GM10248 (cell line): ENCODE data around the gene TKT.

Source experiments
- CTCF ChIA-PET: fragments of 300-600 bp; sonication (Branson Sonifier 250); formaldehyde crosslinking; extraction: SDS; loops from one replicate; lab custom pipeline; 2021; ENCODE audit warnings: antibody characterized with exemption; lab: Yijun Ruan, JAX
- POLR2A ChIA-PET: fragments of 350-650 bp; sonication (Branson Sonifier 250); formaldehyde crosslinking; extraction: SDS; loops from one replicate; lab custom pipeline; 2020; ENCODE audit warnings: antibody characterized with exemption; lab: Yijun Ruan, JAX
- DNase-seq: peaks from one replicate; pipeline ENCODE4 v3.0.0; 2012; ENCODE audit errors: extremely low spot score
- TF ChIP-seq, protein P1 (sequence below): IDR thresholded peaks from 2 replicates; pipeline ENCODE4 v1.5.1; 2012; ENCODE audit warnings: mild to moderate bottlenecking, low read depth; ENCODE audit errors: extremely low read depth, missing control alignments, control extremely low read depth

Gene TKT

DNA sequence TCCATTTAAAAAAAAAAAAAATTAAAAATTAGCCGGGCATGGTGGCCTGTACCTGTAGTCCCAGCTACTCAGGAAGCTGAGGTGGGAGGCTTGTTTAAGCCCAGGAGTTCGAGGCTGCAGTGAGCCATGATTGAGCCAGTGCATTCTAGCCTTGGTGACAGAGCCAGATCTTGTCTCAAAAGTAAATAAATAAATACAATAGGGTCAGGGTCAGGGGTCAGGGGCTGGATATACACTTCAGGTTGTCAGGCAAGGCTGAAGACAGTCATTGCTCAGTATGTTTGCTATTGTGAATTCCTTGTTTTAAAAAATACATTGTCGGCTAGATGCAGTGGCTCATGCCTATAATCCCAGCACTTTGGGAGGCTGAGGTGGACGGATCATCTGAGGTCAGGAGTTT lies 8.1 kb upstream of the TKT start:
- DNase-seq: no peak
- ChIA-PET CTCF (interaction anchor here (1.1 kb wide), 1 partner anchor 10 kb away, joined by 3 read pairs; no protein-coding TSS in a partner anchor), POLR2A (no interaction called here)
- TF ChIP-seq, protein P1, sequence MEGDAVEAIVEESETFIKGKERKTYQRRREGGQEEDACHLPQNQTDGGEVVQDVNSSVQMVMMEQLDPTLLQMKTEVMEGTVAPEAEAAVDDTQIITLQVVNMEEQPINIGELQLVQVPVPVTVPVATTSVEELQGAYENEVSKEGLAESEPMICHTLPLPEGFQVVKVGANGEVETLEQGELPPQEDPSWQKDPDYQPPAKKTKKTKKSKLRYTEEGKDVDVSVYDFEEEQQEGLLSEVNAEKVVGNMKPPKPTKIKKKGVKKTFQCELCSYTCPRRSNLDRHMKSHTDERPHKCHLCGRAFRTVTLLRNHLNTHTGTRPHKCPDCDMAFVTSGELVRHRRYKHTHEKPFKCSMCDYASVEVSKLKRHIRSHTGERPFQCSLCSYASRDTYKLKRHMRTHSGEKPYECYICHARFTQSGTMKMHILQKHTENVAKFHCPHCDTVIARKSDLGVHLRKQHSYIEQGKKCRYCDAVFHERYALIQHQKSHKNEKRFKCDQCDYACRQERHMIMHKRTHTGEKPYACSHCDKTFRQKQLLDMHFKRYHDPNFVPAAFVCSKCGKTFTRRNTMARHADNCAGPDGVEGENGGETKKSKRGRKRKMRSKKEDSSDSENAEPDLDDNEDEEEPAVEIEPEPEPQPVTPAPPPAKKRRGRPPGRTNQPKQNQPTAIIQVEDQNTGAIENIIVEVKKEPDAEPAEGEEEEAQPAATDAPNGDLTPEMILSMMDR: no peak

DNA sequence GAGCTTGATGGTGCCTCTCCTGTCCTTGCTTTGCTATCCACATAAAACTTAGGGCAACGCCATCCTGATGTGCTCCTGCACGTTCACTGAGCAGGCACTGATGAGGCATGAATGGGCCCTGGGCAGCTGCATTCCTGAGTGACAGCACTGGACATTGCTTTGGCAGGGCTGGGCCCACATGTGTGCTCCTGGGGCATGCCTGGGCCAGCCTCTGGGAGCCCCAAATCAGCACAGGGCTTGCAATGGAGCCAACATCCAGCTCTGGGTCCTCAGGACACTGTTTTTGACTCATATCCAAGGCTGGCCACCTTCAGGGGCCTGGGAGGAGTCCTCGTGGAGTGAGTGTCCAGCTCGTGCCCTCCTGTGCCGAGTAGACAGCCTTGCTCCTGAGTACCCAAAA lies 5.9 kb upstream of the TKT start:
- TF ChIP-seq, protein P1: no peak
- CTCF ChIA-PET: interaction anchor here (1.1 to 2.1 kb wide), 2 partner anchors 9 to 13 kb away, joined by 3 to 6 read pairs; no protein-coding TSS in a partner anchor
- no peak for DNase-seq
- POLR2A ChIA-PET: no interaction called here

DNA sequence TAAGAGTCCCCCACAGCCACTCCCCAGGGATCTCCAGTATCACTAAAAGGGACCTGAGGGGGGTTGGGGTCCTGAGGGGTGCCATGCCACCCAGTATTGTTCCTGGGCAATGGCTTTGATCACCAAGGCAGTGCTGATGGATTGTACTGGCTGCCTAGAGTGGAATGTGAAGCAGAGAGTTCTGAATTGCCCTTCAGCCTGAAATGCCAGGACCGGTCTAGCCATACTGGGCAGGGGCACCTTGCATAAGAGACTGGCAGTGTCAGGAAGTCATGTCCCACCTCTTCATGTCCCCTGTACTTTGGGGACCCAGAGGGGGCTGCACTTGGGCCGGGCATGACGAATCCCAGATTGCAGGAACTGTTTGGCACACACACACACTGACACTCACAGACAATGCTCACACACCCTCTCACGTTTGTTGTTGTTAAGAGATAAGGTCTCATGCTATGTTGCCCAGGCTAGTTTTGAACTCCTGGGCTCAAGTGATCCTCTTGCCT lies 4.5 kb upstream of the TKT start:
- ChIA-PET CTCF (interaction anchor here (1.1 to 2.1 kb wide), 2 partner anchors 15 to 41 kb away, joined by 3 to 6 read pairs; no protein-coding TSS in a partner anchor), POLR2A (no interaction called here)
- TF ChIP-seq, protein P1: no peak
- no peak for DNase-seq

DNA sequence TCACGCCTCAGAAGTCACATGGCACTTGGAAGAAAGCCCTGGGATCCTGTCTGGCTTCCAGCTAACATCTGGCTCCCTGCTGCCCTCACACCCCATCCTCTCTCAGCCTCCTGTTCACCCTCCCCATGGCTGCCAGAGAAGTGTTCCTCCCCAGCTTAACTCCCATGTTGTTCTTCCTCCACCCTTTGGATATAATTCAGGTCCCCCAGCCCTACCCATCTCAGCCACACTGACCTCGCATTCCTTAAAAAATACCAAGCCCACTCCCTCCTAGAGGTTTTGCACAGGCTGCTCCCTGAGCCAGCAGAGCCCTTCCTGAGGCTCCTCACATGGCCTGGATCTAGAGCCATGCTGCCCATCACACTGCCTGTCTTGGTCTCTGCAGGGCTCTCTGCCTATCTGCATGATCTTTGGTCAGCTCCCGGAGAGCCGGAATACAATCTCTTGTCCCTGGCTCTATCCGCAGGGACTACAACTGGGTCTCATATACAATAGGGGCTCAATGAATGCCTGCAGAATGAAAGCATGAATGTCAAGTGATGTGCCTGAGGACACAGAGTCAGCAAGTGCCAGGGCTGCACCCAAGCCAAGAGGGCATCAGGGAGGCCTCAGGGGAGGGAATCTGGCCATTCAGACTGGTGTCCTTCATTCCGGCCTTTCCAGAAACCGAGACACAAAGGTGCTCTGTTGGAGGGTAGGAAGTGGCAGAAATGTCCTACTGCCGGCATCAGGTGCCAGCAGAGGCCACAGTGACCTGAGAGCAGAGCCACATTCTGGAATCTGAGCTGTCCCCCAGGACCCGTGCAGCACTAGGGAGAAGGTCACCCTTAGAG lies 3.8 kb upstream of the TKT start:
- CTCF ChIA-PET: interaction anchor here (0.8 to 1.1 kb wide), 2 partner anchors 18 to 40 kb away, joined by 3 read pairs; no protein-coding TSS in a partner anchor
- POLR2A ChIA-PET: no interaction called here
- TF ChIP-seq, protein P1: no peak
- DNase-seq: no peak

DNA sequence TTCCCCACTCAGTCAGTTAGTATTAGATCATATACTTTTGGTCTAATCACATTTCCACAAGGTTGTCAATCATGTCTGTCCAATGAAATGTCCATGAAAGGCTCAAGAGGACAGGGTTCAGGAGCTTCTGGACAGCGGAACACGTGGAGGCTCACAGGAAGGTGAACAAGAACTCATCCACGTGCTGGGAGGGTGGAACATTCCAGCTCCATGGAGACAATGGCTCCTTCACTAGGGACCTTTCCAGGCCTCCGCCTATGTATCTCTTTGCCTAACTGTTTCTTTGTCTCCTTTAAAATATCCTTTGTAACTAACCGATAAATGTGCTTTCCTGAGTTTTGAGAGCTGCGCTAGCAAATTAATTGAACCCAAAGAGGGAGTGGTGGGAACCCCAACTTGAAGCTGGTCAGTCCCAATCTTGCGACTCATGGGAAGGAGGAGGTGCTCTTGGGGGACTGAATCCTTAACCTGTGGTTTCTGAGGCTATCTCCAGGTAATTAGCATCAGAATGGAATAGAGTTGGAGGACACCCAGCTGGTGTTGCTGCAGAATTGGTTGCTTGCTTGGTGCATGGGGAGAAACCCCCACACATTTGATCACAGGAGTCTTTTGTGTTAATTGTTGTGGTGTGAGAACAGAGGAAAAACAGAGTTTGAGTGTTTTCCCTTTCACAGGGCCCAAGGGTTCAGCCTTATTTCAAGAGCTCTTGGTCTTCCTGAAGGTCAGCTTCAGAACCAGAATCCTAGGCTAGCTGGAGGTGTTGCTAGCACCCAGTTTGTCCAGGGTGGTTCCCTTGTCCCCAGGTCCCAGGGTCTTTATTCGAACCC lies 3.0 kb upstream of the TKT start:
- no peak for DNase-seq
- TF ChIP-seq, protein P1: no peak
- ChIA-PET POLR2A (no interaction called here), CTCF (interaction anchor here (0.8 kb wide), 1 partner anchor 17 kb away, joined by 3 read pairs; no protein-coding TSS in a partner anchor)

DNA sequence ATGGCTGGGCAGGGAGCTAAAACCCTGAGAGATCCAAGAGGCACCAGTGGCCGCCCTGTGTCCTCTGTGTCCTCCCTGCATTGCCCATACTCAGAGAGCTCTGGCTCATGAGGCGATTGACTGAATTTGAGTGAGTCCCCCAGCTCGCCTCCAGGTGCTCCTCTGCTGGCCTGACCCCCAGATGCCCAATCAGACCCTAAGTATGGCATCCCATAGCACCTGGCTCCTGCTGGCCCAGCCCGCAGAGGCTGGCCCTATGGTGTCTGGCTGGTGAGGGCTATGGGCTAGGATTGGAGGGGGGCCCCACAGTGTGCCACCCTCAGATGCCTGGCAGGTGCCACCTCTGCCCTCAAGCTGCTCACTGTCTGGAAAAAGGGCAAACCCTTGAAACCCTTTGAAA lies 1.6 kb upstream of the TKT start:
- POLR2A ChIA-PET: no interaction called here
- CTCF ChIA-PET: interaction anchor here (1.2 kb wide), 1 partner anchor 143 kb away, joined by 4 read pairs; no protein-coding TSS in a partner anchor
- TF ChIP-seq, protein P1: no peak
- DNase-seq: no peak
